Endothelial cell of umbilical vein (primary cell): ENCODE data around the gene SEMA3G. TPM values are rescaled to one million over a fixed set of nuclear protein-coding genes. Genes with fewer than 3 reads are reported as not detected.

ENCODE experiments used
- BruUV-seq: library from RNA; stranded (reverse); fragments of 400-500 nt; replicated peaks from 2 replicates; lab custom pipeline; 2021; lab: Mats Ljungman, UMichigan
- CTCF ChIA-PET: fragments of 300-600, 350-600 bp; sonication (Branson Sonifier 250); formaldehyde crosslinking; loops from one replicate; lab custom pipeline; 2021; ENCODE audit warnings: antibody characterized with exemption, inconsistent platforms; lab: Charles Lee
- POLR2A ChIA-PET: fragments of 300-600, 350-600 bp; sonication (Branson Sonifier 250); formaldehyde crosslinking; loops from one replicate; lab custom pipeline; 2021; ENCODE audit warnings: antibody characterized with exemption, inconsistent platforms; lab: Charles Lee
- DNase-seq: peaks from one replicate; pipeline ENCODE4 v3.0.0-alpha.2; 2011; ENCODE audit warnings: low read depth, low spot score
- FAIRE-seq: peaks from 2 replicates; lab custom pipeline; 2011; peaks lifted over from hg19 to GRCh38; lab: Jason Lieb, UNC
- H2AFZ ChIP-seq: 2 replicates; pipeline ENCODE4 v1.6.0; 2012; ENCODE audit warnings: low read depth, low read length, control low read depth, inconsistent platforms
- H3K27ac ChIP-seq: 2 replicates; pipeline ENCODE4 v1.5.1; 2011; ENCODE audit warnings: low read depth, mild to moderate bottlenecking, control low read depth, low read length, moderate library complexity; ENCODE audit not compliant: insufficient read depth
- H3K27me3 ChIP-seq, 2 experiments: 2 replicates each; pipeline versions ENCODE4 v1.6.0 to v1.6.1; 2011; ENCODE audit warnings: low read length in 2 of 2, mixed read lengths in 1 of 2; ENCODE audit not compliant: control insufficient read depth in 2 of 2, insufficient read depth in 2 of 2
- H3K36me3 ChIP-seq, 2 experiments: 2 replicates in 1 of 2; 3 replicates in 1 of 2; pipeline ENCODE4 v1.5.1; 2011; ENCODE audit warnings: low read length in 2 of 2, mild to moderate bottlenecking in 1 of 2, moderate library complexity in 1 of 2; ENCODE audit not compliant: control insufficient read depth in 2 of 2, insufficient read depth in 2 of 2; ENCODE audit errors: extremely low read depth in 1 of 2
- H3K4me1 ChIP-seq: 3 replicates; pipeline ENCODE4 v1.5.1; 2011; ENCODE audit warnings: mild to moderate bottlenecking, low read length; ENCODE audit not compliant: control insufficient read depth, insufficient read depth; ENCODE audit errors: extremely low read depth
- H3K4me2 ChIP-seq: 2 replicates; pipeline ENCODE4 v1.6.1; 2011; ENCODE audit warnings: low read length, control low read depth, mixed read lengths; ENCODE audit not compliant: insufficient read depth
- H3K4me3 ChIP-seq, 3 experiments: fragments of 200-600 bp in 1 of 3; sonication (generic), shearing (Covaris generic) in 1 of 3; replicated peaks in 1 of 3; 2 replicates each; pipeline ENCODE4 v1.5.1; 2011 to 2016; ENCODE audit warnings: control low read depth in 3 of 3, low read length in 3 of 3, mild to moderate bottlenecking in 2 of 3, inconsistent platforms in 1 of 3, low read depth in 1 of 3, moderate library complexity in 1 of 3; ENCODE audit not compliant: insufficient read depth in 1 of 3
- H3K79me2 ChIP-seq: 2 replicates; pipeline ENCODE4 v1.6.0; 2012; ENCODE audit warnings: low read length, inconsistent platforms; ENCODE audit not compliant: control insufficient read depth, insufficient read depth
- H3K9ac ChIP-seq: replicated peaks from 2 replicates; pipeline ENCODE3; 2011; ENCODE audit warnings: low read length, control low read depth; ENCODE audit not compliant: insufficient read depth; ENCODE audit errors: extremely low read depth
- H3K9me1 ChIP-seq: replicated peaks from 3 replicates; pipeline ENCODE4 v1.6.0; 2011; ENCODE audit warnings: mild to moderate bottlenecking, low read length; ENCODE audit not compliant: control insufficient read depth, insufficient read depth; ENCODE audit errors: extremely low read depth
- H3K9me3 ChIP-seq: replicated peaks from 2 replicates; pipeline ENCODE4 v1.5.1; 2012; ENCODE audit warnings: low read length, inconsistent platforms; ENCODE audit not compliant: control insufficient read depth, insufficient read depth
- H4K20me1 ChIP-seq: replicated peaks from 2 replicates; pipeline ENCODE3; 2011; ENCODE audit warnings: mild to moderate bottlenecking, low read length; ENCODE audit not compliant: control insufficient read depth, insufficient read depth; ENCODE audit errors: extremely low read depth
- EZH2 ChIP-seq: IDR thresholded peaks from 2 replicates; pipeline ENCODE4 v1.6.1; 2012; ENCODE audit warnings: borderline replicate concordance, low read depth, mild to moderate bottlenecking, moderate library complexity, low read length, inconsistent platforms; ENCODE audit not compliant: severe bottlenecking
- FOS ChIP-seq: IDR thresholded peaks from 2 replicates; pipeline ENCODE4 v1.6.1; 2011; ENCODE audit warnings: mild to moderate bottlenecking, low read length, moderate library complexity, borderline replicate concordance; ENCODE audit not compliant: insufficient read depth
- GATA2 ChIP-seq: IDR thresholded peaks from 2 replicates; pipeline ENCODE4 v1.7.0; 2011; ENCODE audit warnings: low read depth, mild to moderate bottlenecking, moderate library complexity, mixed read lengths, low read length; ENCODE audit not compliant: insufficient read length, insufficient read depth
- JUN ChIP-seq: IDR thresholded peaks from 2 replicates; pipeline ENCODE4 v1.6.1; 2011; ENCODE audit warnings: borderline replicate concordance, low read depth; ENCODE audit not compliant: insufficient read length, insufficient read depth
- MYC ChIP-seq: IDR thresholded peaks from one replicate; pipeline ENCODE4 v1.6.1; 2011; ENCODE audit warnings: mild to moderate bottlenecking, low read depth, low read length
- dilution Hi-C: fragments of 300-500 bp; cut with MboI; formaldehyde crosslinking; loops from one replicate; pipeline ENCODE4 v1.15.0; 2019; ENCODE audit warnings: low sequenced_read_pairs; ENCODE audit not compliant: extremely low pct_ligation_motif_present
- intact Hi-C: fragments of 100-400 bp; cut with micrococcal nuclease; formaldehyde crosslinking; loops from one replicate; pipeline ENCODE4 v1.10.0; 2022
- polyA plus RNA-seq, 4 experiments: library from polyadenylated mRNA; depleted of rRNA in 3 of 4; stranded (reverse) in 3 of 4; unstranded in 1 of 4; fragments of >200 nt; gene quantifications; 2 replicates each; pipeline versions ENCODE4 v1.2.1 to v1.2.3, GENCODE V29; 2011 to 2012; ENCODE audit warnings: missing spikeins in 1 of 4
- total RNA-seq: library from RNA; stranded (reverse); gene quantifications from 2 replicates; pipeline ENCODE4 v1.2.3, GENCODE V29; 2021
- TF ChIP-seq, protein P1 (sequence below): IDR thresholded peaks from 2 replicates; pipeline ENCODE4 v1.6.1; 2011; ENCODE audit not compliant: insufficient read depth, insufficient read length
- TF ChIP-seq, protein P2 (sequence below), 2 donors: IDR thresholded peaks; 1 replicate in 1 of 2; 2 replicates in 1 of 2; pipeline ENCODE4 v1.5.1; 2011; ENCODE audit warnings: low read length in 2 of 2, mild to moderate bottlenecking in 2 of 2, moderate library complexity in 2 of 2, control low read depth in 1 of 2, inconsistent platforms in 1 of 2, low read depth in 1 of 2; ENCODE audit not compliant: insufficient read depth in 1 of 2; ENCODE audit errors: extremely low read depth in 1 of 2

Gene SEMA3G
- total and polyA plus RNA-seq, 2 donors (not counting 3 experiments of a cell fraction or from before 2014, with no cell fraction given), result 22.6 to 27.9 TPM

DNA sequence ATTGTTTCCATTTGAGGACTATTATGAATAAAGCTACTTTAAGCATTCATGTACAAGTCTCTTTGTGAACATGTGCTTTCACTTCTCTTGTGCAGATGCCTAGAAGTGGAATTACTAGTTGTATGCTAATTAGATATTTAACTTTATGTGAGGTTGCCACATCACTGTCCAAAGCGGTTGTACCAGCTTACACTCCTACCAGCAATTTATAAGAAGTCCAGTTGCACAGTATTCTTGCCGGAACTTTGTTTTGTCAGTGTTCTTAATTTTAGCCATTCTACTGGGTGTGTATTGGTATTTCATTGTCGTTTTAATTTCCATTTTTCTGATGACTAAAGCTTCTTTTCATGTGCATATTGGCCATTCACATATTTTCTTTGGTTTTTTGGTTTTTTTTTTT, 29.1 kb downstream of the SEMA3G start:
- H3K36me3 ChIP-seq, result no peaks in the 10 kb centered on the region
- ChIA-PET CTCF (interaction anchor here (1.6 to 4.8 kb wide), 2 partner anchors 12 to 32 kb away, joined by 5 to 145 read pairs; partner anchors contain the start of gene SEMA3G), POLR2A (no interaction called here)
- TF ChIP-seq MYC, result no peak
- no peak for TF ChIP-seq FOS
- TF ChIP-seq, protein P1, sequence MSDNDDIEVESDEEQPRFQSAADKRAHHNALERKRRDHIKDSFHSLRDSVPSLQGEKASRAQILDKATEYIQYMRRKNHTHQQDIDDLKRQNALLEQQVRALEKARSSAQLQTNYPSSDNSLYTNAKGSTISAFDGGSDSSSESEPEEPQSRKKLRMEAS, result no peak
- TF ChIP-seq JUN, result no peak
- TF ChIP-seq, protein P2, sequence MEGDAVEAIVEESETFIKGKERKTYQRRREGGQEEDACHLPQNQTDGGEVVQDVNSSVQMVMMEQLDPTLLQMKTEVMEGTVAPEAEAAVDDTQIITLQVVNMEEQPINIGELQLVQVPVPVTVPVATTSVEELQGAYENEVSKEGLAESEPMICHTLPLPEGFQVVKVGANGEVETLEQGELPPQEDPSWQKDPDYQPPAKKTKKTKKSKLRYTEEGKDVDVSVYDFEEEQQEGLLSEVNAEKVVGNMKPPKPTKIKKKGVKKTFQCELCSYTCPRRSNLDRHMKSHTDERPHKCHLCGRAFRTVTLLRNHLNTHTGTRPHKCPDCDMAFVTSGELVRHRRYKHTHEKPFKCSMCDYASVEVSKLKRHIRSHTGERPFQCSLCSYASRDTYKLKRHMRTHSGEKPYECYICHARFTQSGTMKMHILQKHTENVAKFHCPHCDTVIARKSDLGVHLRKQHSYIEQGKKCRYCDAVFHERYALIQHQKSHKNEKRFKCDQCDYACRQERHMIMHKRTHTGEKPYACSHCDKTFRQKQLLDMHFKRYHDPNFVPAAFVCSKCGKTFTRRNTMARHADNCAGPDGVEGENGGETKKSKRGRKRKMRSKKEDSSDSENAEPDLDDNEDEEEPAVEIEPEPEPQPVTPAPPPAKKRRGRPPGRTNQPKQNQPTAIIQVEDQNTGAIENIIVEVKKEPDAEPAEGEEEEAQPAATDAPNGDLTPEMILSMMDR (IDR thresholded peaks at IDR 0.05; ENCODE audit: extremely low read depth in 1 of 2, insufficient read depth in 1 of 2, low read depth in 1 of 2, low read length in 2 of 2), result no peak
- no peak for TF ChIP-seq GATA2
- TF ChIP-seq EZH2, result no peak
- H3K4me1 ChIP-seq, result peaks cover 12% of the 10 kb centered on the region
- no peak overlapping the region for H3K4me2 ChIP-seq
- H3K79me2 ChIP-seq, result no peaks in the 10 kb centered on the region
- H3K9me3 ChIP-seq, result no peaks in the 10 kb centered on the region
- intact Hi-C loops, result no loop called here
- no peak overlapping the region for H3K27ac ChIP-seq
- BruUV-seq, result no TSS peak
- no peaks in the 10 kb centered on the region for H4K20me1 ChIP-seq
- H3K4me3 ChIP-seq, result no peak overlapping the region
- no peak overlapping the region for H2AFZ ChIP-seq
- H3K9me1 ChIP-seq, result no peaks in the 10 kb centered on the region
- no peak overlapping the region for H3K9ac ChIP-seq
- no peaks in the 10 kb centered on the region for H3K27me3 ChIP-seq
- dilution Hi-C loops, result no loop called here
- no peak for DNase-seq
- FAIRE-seq, result no peak
